NCI-H187 treated with DMSO at 0.1 percent for 48 hours (cell line): ENCODE measurements around the gene SPHK1.
"Not testable (repeated sequence)": the region's sequence is repeated elsewhere in the genome, so short reads cannot be mapped to it uniquely, and the experiment has no call there.

ENCODE experiments used
- DNase-seq: peaks from one replicate; lab custom pipeline; 2025; lab: John Stamatoyannopoulos, UW

The SPHK1 gene, protein sequence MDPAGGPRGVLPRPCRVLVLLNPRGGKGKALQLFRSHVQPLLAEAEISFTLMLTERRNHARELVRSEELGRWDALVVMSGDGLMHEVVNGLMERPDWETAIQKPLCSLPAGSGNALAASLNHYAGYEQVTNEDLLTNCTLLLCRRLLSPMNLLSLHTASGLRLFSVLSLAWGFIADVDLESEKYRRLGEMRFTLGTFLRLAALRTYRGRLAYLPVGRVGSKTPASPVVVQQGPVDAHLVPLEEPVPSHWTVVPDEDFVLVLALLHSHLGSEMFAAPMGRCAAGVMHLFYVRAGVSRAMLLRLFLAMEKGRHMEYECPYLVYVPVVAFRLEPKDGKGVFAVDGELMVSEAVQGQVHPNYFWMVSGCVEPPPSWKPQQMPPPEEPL

GRCh38 chr17:76384222-76384986, at the start of gene SPHK1:
TSS of gene SPHK1 (plus strand) at chr17:76384609. CDS start at chr17:76385645, 1,036 bp downstream.
- no peak for DNase-seq

DNA sequence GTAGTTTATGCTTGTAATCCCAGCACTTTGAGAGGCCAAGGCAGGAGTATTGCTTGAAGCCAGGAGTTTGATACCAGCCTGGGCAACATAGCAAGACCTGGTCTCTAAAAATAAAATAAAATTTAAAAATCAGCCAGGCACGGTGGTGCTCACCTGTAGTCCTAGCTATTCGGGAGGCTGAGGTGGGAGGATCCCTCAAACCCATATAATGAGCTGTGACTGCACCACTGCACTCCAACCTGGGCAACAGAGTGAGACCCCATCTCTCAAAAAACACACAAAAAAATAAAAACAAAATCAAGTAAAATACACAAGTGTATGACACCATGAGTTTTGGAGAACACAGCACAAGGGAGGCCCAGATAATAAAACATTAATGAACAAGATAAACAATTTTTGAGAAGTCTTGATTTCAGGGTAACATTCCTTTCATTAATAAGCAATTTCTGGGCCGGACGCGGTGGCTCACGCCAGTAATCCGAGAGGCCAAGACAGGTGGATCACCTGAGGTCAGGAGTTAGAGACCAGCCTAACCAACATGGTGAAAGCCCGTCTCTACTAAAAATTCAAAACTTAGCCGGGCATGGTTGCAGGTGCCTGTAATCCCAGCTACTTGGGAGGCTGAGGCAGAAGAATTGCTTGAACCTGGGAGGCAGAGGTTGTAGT, 48.6 kb upstream of the SPHK1 start:
- DNase-seq = no peak

DNA sequence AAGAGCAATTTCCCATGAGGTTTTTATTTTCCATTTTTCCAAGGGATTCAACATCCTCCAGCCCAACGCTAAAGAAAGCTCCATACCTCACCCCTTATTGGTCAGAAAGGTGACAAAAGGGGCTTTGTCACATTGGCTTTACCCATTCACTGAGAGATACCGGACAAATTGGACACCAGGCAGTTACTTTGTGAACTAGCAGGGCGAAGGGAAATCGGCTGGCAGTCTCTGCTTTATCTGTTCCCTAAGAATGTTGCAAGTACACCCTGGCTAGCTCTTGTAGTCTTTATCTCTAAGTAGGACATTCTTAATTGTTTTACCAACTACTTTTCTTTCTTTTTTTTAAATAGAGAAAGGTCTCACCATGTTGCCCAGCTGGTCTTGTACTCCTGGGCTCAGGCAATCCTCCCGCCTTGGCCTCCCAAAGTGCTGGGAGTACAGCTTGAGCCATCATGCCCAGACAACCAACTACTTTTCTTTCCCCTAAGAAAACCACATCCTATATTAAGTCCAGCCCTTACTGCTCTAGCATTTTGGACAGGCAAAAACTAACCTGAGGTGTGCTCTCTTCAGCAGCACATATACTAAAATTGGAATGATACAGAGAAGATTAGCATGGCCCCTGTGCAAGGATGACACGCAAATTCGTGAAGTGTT, 47.5 kb upstream of the SPHK1 start:
- DNase-seq = no peak

DNA sequence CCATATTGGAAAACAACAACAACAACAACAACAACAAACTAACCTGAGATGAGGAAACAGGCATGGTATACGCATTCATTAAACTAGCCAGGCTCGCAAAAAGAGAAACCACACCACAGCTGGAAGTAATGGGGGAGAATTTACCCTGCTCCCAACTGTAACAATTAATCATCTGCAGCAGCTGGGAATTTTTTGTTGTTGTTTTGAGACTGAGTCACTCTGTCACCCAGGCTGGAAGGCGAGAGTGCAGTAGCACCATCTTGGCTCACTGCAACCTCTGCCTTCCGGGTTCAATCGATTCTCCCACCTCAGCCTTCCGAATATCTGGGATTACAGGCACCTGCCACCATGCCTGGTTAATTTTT, 47.0 kb upstream of the SPHK1 start:
- no peak for DNase-seq

DNA sequence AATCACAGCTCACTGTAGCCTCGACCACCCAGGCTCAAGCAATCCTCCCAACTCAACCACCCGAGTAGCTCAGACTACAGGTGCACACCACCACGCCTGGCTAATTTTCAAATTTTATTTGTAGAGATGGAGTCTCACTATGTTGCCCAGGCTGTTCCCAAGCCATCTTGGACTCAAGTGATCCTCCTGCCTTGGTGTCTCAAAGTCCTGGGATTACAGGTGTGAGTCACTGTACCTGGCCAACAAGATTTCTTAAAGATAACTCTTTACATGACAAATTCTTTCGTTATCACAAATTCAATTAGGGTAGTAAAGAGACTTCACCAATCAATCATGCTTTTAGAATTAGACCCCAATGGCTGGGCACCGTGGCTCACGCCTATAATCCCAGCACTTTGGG, 43.1 kb upstream of the SPHK1 start:
- DNase-seq = no peak

- DNase-seq = no peak
These were observed 41.3 kb upstream of the SPHK1 start for GRCh38 chr17:76343106-76343505.

DNA sequence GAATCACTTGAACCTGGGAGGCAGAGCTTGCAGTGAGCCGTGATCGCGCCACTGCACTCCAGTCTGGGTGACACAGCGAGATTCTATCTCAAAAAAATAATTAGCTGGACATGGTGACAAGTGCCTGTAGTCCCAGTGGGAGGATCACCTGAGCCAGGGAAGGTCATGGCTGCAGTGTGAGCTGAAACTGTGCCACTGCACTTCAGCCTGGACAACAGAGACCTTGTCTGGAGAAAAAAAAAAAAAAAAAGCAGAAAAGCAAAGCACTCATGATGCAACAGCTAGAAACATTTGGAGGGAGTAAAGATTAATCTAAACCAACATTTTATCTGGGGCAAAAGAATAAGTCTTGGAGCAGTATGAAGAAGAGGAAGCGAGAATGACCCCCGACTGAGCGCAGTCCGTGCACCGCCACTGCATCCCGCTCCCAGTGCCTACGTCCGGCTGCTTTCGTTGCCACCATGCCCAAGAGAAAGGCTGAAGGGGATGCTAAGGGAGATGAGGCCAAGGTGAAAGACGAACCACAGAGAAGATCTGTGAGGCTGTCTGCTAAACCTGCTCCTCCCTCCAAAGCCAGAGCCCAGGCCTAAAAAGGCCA, 38.9 kb upstream of the SPHK1 start:
- DNase-seq = no peak

- not testable (repeated sequence) for DNase-seq
These were observed 37.5 kb upstream of the SPHK1 start for GRCh38 chr17:76346936-76347335.

DNA sequence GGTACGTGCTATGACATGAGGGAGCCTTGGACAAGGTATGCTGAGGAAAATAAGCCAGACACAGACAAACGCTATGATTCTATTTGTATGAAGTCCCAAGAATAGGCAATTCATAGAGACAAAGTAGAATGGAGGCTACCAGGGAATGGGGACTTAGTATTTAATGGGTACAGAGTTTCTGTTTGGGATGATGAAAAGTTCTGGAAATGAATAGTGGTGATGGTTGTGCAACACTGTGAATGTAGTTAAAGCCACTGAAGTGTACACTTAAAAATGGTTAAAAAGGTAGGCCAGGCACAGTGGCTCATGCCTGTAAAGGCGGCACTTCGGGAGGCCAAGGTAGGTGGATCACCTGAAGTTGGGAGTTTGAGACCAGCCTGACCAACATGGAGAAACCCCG, 33.9 kb upstream of the SPHK1 start:
- DNase-seq = no peak

DNA sequence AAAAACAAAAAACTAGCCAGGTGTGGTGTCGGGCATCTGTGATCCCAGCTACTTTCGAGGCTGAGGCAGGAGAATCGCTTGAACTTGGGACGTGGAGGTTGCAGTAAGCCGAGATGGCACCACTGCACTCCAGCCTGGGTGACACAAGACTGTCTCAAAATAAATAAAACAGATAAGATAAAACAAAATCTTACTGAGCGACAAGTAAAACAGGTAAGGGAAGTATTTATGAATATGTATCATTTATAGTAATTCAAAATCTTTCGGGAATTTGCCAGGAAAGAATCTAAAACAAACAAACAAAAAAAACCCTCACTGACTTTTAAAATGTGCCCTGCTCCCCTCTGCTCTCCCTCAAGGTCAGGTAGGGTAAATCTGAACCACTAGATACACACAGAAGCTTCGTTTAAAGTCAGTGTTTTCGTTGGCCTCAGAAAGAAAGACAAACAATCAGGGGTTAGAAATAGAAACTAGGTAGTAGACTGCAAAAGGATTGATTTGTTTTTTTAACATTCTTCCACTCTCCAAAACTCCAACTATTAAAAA, 32.8 kb upstream of the SPHK1 start:
- DNase-seq = no peak

DNA sequence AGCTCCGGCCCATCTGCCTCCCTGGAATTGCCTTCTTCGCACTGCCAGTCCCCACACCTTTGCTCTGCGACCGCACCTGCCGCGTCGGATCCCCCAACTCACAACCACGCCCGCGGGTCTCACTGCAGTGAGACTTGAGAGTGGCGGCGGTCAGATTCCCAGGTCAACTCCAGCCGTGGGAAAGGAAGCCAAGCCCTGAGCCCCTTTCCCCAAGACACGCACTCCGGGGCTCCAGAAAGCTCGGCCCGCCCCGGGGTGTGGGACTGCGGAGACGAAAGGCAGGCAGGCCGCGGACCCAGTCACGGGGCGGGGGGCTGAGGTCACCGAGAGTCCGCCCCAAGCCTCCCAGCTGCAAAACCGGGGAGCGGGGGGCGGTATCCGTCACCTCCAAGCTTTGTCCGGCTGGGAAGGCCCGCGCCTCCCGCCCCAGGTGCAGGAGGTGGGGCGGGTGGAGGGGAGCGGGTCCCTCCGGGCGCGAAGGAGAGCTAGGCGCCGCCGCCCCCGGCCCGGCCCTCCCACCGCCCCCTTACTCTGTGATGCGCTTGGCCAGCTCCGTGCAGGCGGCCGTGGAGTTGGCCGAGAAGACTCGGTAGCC, 31.3 kb upstream of the SPHK1 start:
- DNase-seq = no peak

- peak; percentile 53 for DNase-seq
These were observed 30.7 kb upstream of the SPHK1 start, which contains the start of gene PRPSAP1 for GRCh38 chr17:76353599-76354316. TSS of gene PRPSAP1 (minus strand) at chr17:76353916. CDS start at chr17:76353703, 213 bp downstream.

GRCh38 chr17:76354317-76354729, 30.1 kb upstream of the SPHK1 start:
- DNase-seq = no peak

GRCh38 chr17:76354747-76355310, 29.6 kb upstream of the SPHK1 start:
- no peak for DNase-seq

- no peak for DNase-seq
These were observed 27.5 kb upstream of the SPHK1 start for GRCh38 chr17:76356803-76357456.

- DNase-seq = no peak
These were observed 26.7 kb upstream of the SPHK1 start for GRCh38 chr17:76357597-76358158.

GRCh38 chr17:76359375-76359774, 25.0 kb upstream of the SPHK1 start:
- DNase-seq = no peak

DNA sequence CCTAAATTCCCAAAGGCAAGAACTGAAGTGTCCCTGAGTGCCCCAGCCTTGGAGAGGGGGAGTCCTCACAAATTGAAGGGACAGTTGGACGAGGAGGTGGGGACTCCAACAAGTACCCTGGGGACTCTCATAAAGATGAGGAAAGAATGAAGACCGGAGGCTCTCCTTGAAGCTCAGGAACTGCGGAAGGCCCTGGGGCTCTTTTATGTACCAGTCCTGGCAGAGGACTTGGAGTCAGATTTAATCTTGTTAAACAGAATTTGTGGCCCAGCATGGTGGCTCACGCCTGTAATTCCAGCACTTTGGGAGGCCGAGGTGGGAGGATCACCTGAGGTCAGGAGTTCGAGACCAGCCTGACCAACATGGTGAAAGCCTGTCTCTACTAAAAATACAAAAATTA, 24.6 kb upstream of the SPHK1 start:
- DNase-seq = not testable (repeated sequence)

GRCh38 chr17:76360461-76360860, 23.9 kb upstream of the SPHK1 start:
- DNase-seq = no peak
